GM12878 (cell line): ENCODE results near the gene P2RX7. TPM values are rescaled to one million over a fixed set of nuclear protein-coding genes. Genes with fewer than 3 reads are reported as not detected.

Experiments
- ATF2 ChIP-seq: IDR thresholded peaks from 2 replicates; pipeline ENCODE4 v1.6.1; 2012; ENCODE audit warnings: low read length, inconsistent platforms
- CBX5 ChIP-seq: sonication (generic); IDR thresholded peaks from 2 replicates; pipeline ENCODE4 v1.6.1; 2016; ENCODE audit warnings: low read depth, moderate library complexity, mild to moderate bottlenecking, inconsistent platforms
- CEBPZ ChIP-seq: fragments of 150-350 bp; IDR thresholded peaks from 2 replicates; pipeline ENCODE4 v1.6.1; 2016; ENCODE audit warnings: low read depth, low read length
- E4F1 ChIP-seq: fragments of 450-650 bp; IDR thresholded peaks from 2 replicates; pipeline ENCODE4 v1.6.1; 2018; ENCODE audit warnings: borderline replicate concordance, mild to moderate bottlenecking; ENCODE audit not compliant: partially characterized antibody
- EGR1 ChIP-seq, 2 experiments: IDR thresholded peaks; 1 replicate in 1 of 2; 2 replicates in 1 of 2; pipeline ENCODE4 v1.6.1; 2011 to 2012; ENCODE audit warnings: low read depth in 2 of 2, low read length in 2 of 2, borderline replicate concordance in 1 of 2, mild to moderate bottlenecking in 1 of 2, moderate library complexity in 1 of 2
- GATAD2B ChIP-seq: fragments of 450-650 bp; conservative IDR thresholded peaks from 2 replicates; pipeline ENCODE4 v1.6.1; 2017; ENCODE audit warnings: low read depth, mild to moderate bottlenecking, moderate library complexity
- MEF2A ChIP-seq: IDR thresholded peaks from 2 replicates; pipeline ENCODE4 v1.6.1; 2011; ENCODE audit warnings: low read depth, mild to moderate bottlenecking, low read length, moderate library complexity; ENCODE audit not compliant: insufficient read depth
- MYB ChIP-seq: fragments of 150-350 bp; IDR thresholded peaks from 2 replicates; pipeline ENCODE4 v1.6.1; 2014; ENCODE audit warnings: mild to moderate bottlenecking, low read depth, low read length, borderline replicate concordance
- MYC ChIP-seq: IDR thresholded peaks from 2 replicates; pipeline ENCODE4 v1.6.1; 2011; ENCODE audit warnings: mild to moderate bottlenecking, low read length, moderate library complexity, inconsistent platforms; ENCODE audit not compliant: insufficient read depth, insufficient replicate concordance, insufficient read length, severe bottlenecking
- RB1 ChIP-seq: fragments of 450-650 bp; formaldehyde crosslinking; IDR thresholded peaks from 2 replicates; pipeline ENCODE4 v1.6.1; 2017; ENCODE audit warnings: mild to moderate bottlenecking, borderline replicate concordance
- RBBP5 ChIP-seq: fragments of 200-600 bp; sonication (generic); conservative IDR thresholded peaks from 2 replicates; pipeline ENCODE4 v1.6.1; 2016
- SIN3A ChIP-seq: IDR thresholded peaks from 2 replicates; pipeline ENCODE4 v1.6.1; 2012; ENCODE audit warnings: low read depth, low read length, improper control_type of control experiment
- SREBF1 ChIP-seq: IDR thresholded peaks from 2 replicates; pipeline ENCODE4 v1.6.1; 2012; ENCODE audit warnings: mild to moderate bottlenecking, low read length
- STAT1 ChIP-seq: fragments of 450-650 bp; conservative IDR thresholded peaks from 2 replicates; pipeline ENCODE4 v1.6.1; 2014; ENCODE audit warnings: antibody characterized with exemption, mild to moderate bottlenecking
- TARDBP ChIP-seq: IDR thresholded peaks from 2 replicates; pipeline ENCODE4 v1.6.1; 2016; ENCODE audit warnings: borderline replicate concordance
- TCF7 ChIP-seq: IDR thresholded peaks from 2 replicates; pipeline ENCODE4 v1.6.1; 2014; ENCODE audit warnings: antibody characterized with exemption, borderline replicate concordance
- ZBTB33 ChIP-seq: fragments of 450-650 bp; IDR thresholded peaks from 2 replicates; pipeline ENCODE4 v1.6.1; 2017; ENCODE audit warnings: mild to moderate bottlenecking
- polyA plus RNA-seq, 11 experiments: library from polyadenylated mRNA; depleted of rRNA in 4 of 11; unstranded in 6 of 11; stranded (reverse) in 5 of 11; fragments of >200 nt; fragmentation: Nextera tagmentation in 4 of 11; fragmentation: Illumina TruSeq in 1 of 11; extraction: Ambion mirVana in 4 of 11; extraction: Trizol in 1 of 11; gene quantifications; 1 replicate in 1 of 11; 2 replicates in 10 of 11; pipeline versions ENCODE4 v1.2.1 to v1.2.3, GENCODE V29; 2011 to 2016; ENCODE audit warnings: inconsistent platforms in 2 of 11, missing spikeins in 2 of 11, low read depth in 1 of 11
- total RNA-seq, 4 experiments: library from RNA; depleted of rRNA in 3 of 4; stranded (reverse); fragments of >200 nt in 3 of 4; fragmentation: Illumina TruSeq in 1 of 4; extraction: Trizol in 1 of 4; gene quantifications; 2 replicates each; pipeline versions ENCODE4 v1.2.1 to v1.2.3, GENCODE V29; 2013 to 2021

The P2RX7 gene
- total and polyA plus RNA-seq, 10 of the 15 experiments (the other 5 are each of a cell fraction or from before 2014, with no cell fraction given) = 0.74 to 2.6 (median 1.5) TPM

GRCh38 chr12:121110211-121110940 lies 22.3 kb upstream of the P2RX7 start (continued):
- TF ChIP-seq ATF2 (no peak), SIN3A (no peak), MYC (no peak), TARDBP (no peak), CBX5 (no peak), MEF2A (peak; percentile 65; the same call in 1 of the 2 replicates), RB1 (0 out of 2 replicates have a peak, but pooled peaks have one; percentile 42), GATAD2B (no peak), TCF7 (no peak), EGR1 (IDR thresholded peaks at IDR 0.05; ENCODE audit: borderline replicate concordance in 1 of 2, low read depth in 2 of 2, low read length in 2 of 2) (no peak), STAT1 (no peak), SREBF1 (no peak), MYB (no peak), E4F1 (no peak), CEBPZ (no peak), ZBTB33 (no peak), RBBP5 (no peak)
